HepG2 (cell line): ENCODE results near the gene ZNF414.

Source experiments
- ERF ChIP-seq: IDR thresholded peaks from 2 replicates; pipeline ENCODE4 v1.6.1; 2018; ENCODE audit warnings: missing biosample characterization, missing genetic modification reagents
- EZH2 ChIP-seq: conservative IDR thresholded peaks from 2 replicates; pipeline ENCODE4 v1.6.1; 2012; ENCODE audit warnings: mild to moderate bottlenecking, low read depth, low read length, moderate library complexity
- GLI4 ChIP-seq: sonication (generic); formaldehyde crosslinking; IDR thresholded peaks from 2 replicates; pipeline ENCODE4 v1.5.1; 2020; ENCODE audit warnings: missing genetic modification reagents, mild to moderate bottlenecking, moderate library complexity, borderline replicate concordance
- JDP2 ChIP-seq: sonication (generic); formaldehyde crosslinking; IDR thresholded peaks from 2 replicates; pipeline ENCODE4 v1.8.1; 2022; ENCODE audit warnings: missing genetic modification reagents, borderline replicate concordance
- NFIC ChIP-seq: IDR thresholded peaks from 2 replicates; pipeline ENCODE4 v1.6.1; 2012; ENCODE audit warnings: mild to moderate bottlenecking, low read length, inconsistent platforms
- RAD21 ChIP-seq: fragments of 450-650 bp; formaldehyde crosslinking; IDR thresholded peaks from 2 replicates; pipeline ENCODE4 v1.5.0; 2020; ENCODE audit warnings: mild to moderate bottlenecking
- ZNF274 ChIP-seq: sonication (generic); formaldehyde crosslinking; IDR thresholded peaks from 2 replicates; pipeline ENCODE4 v1.5.1; 2020; ENCODE audit warnings: mild to moderate bottlenecking, missing genetic modification reagents
- ZNF703 ChIP-seq: sonication (generic); formaldehyde crosslinking; IDR thresholded peaks from 2 replicates; pipeline ENCODE4 v1.5.1; 2020; ENCODE audit warnings: missing genetic modification reagents, mild to moderate bottlenecking, moderate library complexity, borderline replicate concordance
- ZNF780A ChIP-seq: sonication (generic); formaldehyde crosslinking; IDR thresholded peaks from 2 replicates; pipeline ENCODE4 v1.8.0; 2022; ENCODE audit warnings: mild to moderate bottlenecking, missing genetic modification reagents, moderate library complexity
- TF ChIP-seq, protein P1 (sequence below): sonication (generic); formaldehyde crosslinking; IDR thresholded peaks from 2 replicates; pipeline ENCODE4 v1.5.0; 2020; ENCODE audit warnings: mild to moderate bottlenecking, missing genetic modification reagents, moderate library complexity
- TF ChIP-seq, protein P2 (sequence below): IDR thresholded peaks from 2 replicates; pipeline ENCODE4 v1.6.1; 2012; ENCODE audit warnings: inconsistent platforms
- TF ChIP-seq, protein P3 (sequence below): sonication (generic); formaldehyde crosslinking; IDR thresholded peaks from 2 replicates; pipeline ENCODE4 v1.9.0; 2021; ENCODE audit warnings: mild to moderate bottlenecking, missing genetic modification reagents

DNA sequence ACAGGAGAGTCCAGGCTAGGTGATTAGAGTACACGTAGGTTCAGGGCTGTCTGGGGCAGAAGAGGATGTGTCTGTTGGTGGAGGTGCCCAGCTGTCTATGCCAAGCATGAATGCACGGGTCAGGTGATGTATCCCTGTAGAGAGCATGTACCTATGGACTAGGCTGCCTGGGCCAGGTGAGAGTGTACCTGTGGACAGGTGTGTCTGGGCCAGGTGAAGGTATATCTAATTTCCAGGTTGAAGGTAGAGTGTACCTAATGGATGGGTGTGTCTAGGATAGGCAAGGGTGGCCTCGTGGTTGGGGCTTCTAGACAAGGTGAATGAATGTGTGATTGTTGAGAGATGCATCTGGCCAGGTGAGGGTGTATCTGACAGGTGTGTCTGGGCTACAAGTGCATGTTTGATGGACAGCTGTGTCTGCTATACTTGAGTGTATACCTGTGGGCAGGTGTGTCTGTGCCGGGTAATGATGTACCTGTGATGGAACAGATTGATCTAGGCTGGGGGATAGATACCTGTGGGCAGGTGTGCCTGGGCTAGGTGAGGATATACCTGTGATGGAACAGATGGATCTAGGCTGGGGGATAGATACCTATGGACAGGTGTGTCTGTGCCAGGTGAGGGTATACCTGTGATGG, 15.5 kb upstream of the ZNF414 start:
- TF ChIP-seq NFIC: no peak
- TF ChIP-seq ERF (CRISPR knock-in tag): no peak
- no peak for TF ChIP-seq GLI4
- TF ChIP-seq ZNF274: no peak
- no peak for TF ChIP-seq JDP2 (CRISPR knock-in tag)
- no peak for TF ChIP-seq RAD21 (CRISPR knock-in tag)
- TF ChIP-seq, protein P1, sequence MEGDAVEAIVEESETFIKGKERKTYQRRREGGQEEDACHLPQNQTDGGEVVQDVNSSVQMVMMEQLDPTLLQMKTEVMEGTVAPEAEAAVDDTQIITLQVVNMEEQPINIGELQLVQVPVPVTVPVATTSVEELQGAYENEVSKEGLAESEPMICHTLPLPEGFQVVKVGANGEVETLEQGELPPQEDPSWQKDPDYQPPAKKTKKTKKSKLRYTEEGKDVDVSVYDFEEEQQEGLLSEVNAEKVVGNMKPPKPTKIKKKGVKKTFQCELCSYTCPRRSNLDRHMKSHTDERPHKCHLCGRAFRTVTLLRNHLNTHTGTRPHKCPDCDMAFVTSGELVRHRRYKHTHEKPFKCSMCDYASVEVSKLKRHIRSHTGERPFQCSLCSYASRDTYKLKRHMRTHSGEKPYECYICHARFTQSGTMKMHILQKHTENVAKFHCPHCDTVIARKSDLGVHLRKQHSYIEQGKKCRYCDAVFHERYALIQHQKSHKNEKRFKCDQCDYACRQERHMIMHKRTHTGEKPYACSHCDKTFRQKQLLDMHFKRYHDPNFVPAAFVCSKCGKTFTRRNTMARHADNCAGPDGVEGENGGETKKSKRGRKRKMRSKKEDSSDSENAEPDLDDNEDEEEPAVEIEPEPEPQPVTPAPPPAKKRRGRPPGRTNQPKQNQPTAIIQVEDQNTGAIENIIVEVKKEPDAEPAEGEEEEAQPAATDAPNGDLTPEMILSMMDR (CRISPR knock-in tag): no peak
- TF ChIP-seq, protein P2, sequence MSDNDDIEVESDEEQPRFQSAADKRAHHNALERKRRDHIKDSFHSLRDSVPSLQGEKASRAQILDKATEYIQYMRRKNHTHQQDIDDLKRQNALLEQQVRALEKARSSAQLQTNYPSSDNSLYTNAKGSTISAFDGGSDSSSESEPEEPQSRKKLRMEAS: no peak
- no peak for TF ChIP-seq EZH2
- TF ChIP-seq ZNF780A (CRISPR knock-in tag): no peak
- TF ChIP-seq ZNF703 (CRISPR knock-in tag): no peak
- TF ChIP-seq, protein P3, sequence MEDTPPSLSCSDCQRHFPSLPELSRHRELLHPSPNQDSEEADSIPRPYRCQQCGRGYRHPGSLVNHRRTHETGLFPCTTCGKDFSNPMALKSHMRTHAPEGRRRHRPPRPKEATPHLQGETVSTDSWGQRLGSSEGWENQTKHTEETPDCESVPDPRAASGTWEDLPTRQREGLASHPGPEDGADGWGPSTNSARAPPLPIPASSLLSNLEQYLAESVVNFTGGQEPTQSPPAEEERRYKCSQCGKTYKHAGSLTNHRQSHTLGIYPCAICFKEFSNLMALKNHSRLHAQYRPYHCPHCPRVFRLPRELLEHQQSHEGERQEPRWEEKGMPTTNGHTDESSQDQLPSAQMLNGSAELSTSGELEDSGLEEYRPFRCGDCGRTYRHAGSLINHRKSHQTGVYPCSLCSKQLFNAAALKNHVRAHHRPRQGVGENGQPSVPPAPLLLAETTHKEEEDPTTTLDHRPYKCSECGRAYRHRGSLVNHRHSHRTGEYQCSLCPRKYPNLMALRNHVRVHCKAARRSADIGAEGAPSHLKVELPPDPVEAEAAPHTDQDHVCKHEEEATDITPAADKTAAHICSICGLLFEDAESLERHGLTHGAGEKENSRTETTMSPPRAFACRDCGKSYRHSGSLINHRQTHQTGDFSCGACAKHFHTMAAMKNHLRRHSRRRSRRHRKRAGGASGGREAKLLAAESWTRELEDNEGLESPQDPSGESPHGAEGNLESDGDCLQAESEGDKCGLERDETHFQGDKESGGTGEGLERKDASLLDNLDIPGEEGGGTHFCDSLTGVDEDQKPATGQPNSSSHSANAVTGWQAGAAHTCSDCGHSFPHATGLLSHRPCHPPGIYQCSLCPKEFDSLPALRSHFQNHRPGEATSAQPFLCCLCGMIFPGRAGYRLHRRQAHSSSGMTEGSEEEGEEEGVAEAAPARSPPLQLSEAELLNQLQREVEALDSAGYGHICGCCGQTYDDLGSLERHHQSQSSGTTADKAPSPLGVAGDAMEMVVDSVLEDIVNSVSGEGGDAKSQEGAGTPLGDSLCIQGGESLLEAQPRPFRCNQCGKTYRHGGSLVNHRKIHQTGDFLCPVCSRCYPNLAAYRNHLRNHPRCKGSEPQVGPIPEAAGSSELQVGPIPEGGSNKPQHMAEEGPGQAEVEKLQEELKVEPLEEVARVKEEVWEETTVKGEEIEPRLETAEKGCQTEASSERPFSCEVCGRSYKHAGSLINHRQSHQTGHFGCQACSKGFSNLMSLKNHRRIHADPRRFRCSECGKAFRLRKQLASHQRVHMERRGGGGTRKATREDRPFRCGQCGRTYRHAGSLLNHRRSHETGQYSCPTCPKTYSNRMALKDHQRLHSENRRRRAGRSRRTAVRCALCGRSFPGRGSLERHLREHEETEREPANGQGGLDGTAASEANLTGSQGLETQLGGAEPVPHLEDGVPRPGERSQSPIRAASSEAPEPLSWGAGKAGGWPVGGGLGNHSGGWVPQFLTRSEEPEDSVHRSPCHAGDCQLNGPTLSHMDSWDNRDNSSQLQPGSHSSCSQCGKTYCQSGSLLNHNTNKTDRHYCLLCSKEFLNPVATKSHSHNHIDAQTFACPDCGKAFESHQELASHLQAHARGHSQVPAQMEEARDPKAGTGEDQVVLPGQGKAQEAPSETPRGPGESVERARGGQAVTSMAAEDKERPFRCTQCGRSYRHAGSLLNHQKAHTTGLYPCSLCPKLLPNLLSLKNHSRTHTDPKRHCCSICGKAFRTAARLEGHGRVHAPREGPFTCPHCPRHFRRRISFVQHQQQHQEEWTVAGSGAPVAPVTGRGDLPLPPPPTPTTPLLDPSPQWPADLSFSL: no peak
